Measurements from ENCODE around the gene PGP.
"Not testable (repeated sequence)": the region's sequence is repeated elsewhere in the genome, so short reads cannot be mapped to it uniquely, and the experiment has no call there.

PGP gene

DNA sequence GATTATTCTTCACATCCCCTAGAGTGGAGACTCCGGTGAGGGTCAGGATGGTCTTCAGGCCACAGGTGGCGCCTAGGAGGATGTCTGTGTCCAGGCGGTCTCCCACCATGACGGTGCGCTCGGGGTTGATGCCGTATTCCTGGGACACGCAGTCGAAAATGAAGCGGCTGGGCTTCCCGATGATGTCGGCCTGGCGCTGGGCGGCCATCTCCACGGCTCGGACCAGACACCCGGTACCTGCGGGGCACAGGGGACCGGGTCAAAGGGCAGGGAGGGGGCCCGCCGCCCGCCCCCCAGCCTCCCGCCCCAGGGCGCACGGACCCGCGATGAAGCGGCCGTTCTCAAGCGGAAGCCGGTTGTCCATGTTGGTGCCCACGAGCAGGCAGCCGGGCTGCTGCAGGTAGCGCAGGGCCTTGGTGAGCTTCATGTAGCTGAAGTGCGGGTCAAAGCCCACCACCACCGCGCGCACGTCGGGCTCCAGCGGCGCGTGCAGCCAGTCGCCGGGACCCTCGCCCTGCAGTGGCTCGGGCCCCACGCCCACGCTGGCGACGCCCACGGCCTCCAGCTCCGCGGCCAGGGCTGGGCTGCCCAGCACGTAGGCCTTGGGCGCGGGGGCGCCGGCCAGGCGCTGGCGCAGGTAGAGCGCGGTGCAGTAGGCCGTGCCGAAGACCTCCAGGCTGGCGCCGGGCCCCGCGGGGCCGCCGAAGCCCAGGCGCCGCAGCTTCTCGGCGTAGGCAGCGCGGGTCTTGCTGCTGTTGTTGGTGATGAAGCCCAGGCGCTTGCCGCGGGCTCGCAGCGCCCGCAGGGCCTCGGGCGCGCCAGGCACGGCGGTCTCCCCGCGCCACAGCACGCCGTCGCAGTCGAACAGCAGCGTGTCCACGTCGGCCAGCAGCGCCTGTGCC lies 572 bp downstream of the PGP start:
- DNase-seq = no peak

DNA sequence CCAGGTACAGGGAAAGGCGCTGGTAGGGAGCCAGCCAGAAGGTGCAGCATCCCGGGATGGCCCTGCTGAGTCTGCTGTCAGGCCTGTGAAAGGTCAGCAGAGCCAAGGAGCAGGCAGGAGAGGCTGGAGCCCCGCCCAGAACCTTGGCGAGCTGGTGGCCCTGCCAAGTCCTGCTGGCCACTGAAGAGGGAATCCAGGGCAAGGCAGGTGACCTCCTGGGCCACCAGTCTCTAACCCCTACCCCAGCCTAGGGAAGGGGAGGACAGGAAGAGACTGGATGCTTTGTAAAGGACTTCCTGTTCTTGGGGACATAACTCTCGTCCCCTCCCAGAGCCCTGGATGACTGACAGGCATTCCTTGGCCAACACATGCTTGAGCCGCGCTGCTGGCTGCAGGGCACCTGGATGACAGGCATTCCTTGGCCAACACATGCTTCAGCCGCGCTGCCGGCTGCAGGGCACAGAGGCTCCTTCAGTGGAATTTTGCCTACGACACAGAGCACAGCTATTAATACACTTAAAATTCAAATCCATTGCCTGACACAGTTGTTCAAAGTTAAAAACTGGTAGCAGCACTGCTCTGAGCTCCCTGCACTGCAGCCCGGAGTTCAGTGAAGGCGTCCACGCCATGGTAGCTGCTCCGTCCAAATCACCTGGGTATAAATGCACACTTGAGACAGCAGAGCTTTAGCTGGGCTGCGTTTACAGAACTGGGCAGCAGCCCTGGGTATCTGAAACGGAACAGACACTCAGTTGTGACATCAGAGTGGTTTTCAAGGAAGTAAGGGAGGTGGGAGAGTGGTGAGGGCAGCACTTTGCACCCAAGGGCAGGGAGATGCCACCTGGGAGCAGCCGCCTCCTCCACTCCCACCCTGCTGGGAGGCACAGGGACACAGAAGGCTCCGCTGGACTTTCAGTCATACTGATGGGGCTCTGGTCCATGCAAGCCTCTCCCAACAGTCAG lies 2.0 kb downstream of the PGP start:
- DNase-seq = no peak

DNA sequence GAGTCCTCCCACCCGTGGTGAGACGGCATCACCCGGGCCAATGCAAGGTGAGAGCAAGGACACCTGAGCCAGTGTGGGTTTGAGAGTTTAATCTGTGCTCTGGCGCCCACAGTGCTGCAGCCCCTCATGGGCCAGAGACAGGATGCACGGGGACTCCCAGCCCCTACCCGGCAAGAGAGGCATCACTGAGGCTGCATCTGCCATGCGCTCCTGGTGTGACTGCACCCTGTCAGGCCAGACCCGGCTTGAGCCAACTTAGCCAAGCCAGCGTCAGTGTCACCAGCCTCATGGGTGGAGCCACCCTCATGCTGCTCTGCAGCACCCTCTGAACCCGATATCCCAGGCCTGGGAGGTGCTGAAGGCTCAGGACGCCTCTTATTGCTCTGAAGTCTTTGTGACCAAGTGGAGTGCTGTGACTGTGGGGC lies 2.7 kb downstream of the PGP start:
- no peak for DNase-seq

DNA sequence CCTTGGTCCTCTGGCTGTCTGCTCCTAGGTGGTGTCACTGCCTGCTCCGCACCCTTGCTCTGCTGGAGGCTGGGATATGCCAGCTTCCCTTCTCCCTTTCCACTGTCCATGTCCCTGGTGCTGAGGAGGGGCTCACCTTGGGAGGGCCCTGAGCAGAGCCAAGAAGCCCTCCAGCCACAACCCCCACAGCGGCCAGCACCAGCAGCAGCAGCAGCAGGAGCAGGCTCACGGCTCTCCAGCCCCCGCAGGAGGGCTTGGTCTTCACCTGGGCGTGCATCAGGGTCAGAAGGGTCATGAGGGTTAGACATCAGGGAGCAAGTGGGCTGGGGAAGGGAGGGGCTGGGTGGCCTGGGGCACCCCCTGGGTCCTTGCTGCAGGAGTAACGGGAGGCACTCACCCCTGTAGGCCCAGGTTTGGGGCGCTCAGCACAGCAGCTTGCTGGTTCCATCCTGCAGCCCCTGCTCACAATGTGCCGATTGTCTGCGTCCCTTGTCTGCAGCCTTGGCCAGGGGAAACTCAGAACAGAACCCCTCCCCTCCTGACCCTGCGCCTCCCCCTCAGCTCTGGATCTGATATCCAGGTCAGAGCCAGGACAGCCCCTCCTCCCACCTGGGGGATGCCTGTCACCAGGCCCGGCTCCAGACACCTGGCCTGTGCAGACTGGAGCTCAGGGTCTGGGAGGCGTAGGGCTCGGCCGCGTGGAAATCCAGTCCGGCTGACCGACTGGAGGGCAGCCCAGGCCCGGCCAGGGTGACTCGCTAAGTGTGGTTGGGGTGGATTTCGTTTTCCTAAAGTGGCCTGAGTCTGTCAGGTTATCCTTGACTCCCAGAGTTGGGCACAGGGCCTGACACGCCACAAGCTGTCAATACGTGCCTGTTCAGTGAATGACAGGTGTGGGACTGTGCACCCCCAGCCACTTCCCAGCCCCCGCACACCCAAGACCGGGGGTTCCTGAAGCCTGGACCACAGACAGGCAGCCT lies 4.0 kb downstream of the PGP start, which contains the start of gene BRICD5:
TSS of gene BRICD5 (minus strand) at position 478 of the 980 bp plus-strand sequence. CDS start at position 448, 30 bp downstream.
- no peak for DNase-seq

DNA sequence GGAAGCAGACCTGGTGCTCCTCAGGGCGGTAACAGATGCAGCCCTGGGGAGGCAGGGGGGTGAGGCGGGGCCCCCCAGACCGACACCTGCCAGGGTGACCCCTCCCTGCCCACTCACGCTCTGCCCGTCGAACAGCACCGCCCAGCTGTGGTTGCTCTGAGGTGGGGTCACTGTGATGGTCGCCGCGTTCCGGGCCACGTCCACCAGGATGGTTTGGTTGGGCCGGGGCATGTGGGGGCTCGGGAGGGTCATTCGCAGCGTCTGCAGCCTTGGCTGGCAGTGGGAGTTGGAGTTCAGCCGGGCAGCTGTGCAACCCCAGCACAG lies 4.7 kb downstream of the PGP start:
- DNase-seq = no peak

DNA sequence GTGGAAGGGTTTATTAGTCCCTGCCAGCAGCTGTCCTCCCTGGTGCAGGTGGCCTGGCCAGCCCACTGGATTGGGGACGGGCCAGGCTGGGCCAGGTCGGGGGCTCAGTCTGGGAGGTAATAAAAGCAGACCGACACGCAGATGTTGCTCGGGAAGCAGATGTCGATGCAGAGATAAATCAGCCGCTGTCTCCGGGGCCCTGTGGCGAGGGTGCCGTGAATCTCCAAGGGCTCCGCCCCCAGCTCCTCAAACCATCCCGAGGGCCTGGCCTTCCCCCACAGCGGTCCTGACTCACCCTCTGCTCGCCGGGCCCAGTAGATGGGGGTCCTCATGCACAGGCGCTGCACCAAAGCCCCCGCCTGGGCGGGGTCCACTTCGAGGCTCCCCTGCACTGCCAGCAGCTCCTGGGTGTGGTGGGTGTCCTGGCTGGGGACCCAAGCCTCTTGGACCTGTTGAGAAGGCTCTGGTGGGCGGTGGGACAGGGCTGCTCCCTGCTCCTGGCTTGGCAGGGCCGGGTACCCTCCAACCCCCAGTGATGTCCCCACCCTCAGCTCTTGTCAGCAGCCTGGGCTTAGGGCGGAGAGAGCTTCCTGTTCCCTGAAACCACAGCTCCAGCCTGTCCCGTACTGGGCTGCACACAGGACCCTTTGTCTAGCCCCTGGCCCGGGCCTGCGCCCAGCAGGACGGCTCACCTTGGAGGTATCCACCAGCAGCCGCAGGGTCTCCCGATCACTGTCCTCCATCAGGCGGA lies 5.2 kb downstream of the PGP start:
- no peak for DNase-seq

DNA sequence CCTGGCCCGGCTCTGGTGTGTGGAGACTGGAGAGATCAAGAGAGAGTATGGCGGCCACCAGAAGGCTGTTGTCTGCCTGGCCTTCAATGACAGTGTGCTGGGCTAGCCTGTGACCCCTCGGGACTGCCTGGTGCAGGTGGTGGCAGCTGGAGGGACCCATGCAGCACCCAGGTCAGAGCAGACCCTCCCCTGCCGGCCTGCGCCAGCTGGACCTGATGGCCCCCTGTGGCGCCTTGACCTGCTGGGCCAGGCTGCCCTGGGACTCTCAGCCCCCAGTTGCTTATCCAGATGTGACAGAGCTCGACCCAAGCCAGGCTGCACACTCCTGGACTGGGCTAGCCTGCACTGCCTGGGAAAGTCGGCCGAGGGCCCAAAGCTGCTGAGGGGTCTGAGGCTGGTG lies 5.9 kb downstream of the PGP start:
- DNase-seq = no peak

DNA sequence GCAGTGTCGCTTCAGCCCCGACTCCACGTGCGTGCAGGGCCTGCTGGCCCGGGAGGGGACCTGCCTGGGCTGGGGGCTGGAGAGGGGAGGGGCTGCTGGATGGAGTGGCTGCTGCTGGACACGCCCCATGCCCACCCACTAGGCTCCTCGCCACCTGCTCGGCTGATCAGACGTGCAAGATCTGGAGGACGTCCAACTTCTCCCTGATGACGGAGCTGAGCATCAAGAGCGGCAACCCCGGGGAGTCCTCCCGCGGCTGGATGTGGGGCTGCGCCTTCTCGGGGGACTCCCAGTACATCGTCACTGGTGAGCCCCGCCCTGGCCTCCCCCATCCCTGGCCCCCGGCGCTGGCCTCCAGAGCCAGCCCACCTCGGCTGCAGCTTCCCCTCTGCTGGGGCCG lies 6.3 kb downstream of the PGP start:
- DNase-seq = no peak

DNA sequence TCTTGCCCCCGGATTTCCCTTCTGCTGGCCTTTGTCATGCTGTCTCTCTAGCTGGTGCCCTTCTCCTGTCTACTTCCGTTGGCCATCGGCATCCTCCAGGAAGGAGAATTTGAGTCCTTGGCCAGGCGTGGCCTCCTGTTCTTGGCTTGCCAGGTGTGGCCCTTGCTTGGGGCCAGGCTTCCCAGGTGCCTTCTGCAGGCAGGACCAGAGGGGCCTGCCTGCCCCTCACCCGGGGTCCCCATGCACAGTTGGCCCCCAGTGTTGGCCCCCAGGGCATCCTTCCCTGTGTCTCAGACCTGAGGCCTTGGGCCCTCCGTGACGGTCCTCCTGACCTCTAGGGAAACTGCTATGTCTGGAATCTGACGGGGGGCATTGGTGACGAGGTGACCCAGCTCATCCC lies 6.8 kb downstream of the PGP start:
- no peak for DNase-seq

DNA sequence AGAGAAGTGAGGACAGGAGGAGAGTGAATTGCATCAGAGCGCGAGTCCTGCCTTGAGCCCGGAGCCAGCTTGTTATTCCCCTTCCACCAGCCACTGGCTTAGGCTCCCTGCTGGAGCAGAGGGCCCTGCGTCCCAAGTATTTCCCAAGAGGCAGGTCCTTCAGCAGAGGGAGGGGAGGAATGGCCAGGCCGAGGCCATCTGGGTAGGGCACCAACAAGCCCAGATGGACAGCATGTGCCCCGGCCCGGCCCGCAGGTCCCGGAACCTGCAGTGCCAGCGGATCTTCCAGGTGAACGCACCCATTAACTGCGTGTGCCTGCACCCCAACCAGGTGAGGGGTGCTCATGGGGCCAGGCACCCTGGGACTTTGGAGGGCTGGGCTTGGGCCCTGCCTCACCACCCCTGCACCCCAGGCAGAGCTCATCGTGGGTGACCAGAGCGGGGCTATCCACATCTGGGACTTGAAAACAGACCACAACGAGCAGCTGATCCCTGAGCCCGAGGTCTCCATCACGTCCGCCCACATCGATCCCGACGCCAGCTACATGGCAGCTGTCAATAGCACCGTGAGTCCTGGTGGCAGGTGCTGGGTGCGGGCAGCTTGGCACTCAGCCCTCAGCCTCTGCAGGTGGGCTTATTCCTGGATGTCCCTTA lies 7.7 kb downstream of the PGP start:
- no peak for DNase-seq

DNA sequence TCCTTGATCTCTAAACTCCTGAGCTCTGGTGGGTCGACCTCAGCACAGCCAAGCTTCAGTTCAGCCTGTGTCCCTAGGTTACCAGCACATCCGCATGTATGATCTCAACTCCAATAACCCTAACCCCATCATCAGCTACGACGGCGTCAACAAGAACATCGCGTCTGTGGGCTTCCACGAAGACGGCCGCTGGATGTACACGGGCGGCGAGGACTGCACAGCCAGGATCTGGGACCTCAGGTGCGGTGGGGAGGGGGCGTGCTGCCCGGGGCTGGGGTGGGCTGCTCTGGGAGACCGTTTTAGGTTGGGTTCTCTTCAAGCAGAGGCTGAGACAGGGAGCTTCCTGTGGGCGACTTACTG lies 8.2 kb downstream of the PGP start:
- no peak for DNase-seq

DNA sequence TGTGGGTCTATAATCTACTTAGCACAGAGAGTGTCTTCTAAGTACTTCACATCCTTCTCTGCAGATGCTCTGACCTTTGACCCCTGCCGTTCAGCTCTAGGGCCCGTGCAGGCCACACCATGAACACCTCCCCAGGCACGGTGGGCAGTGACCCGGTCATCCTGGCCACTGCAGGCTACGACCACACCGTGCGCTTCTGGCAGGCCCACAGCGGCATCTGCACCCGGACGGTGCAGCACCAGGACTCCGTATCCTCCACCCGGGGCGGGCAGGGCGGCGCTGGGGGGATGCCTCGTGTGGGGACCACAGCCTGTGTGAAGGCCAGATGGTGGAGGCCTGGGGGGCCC lies 8.7 kb downstream of the PGP start:
- no peak for DNase-seq

DNA sequence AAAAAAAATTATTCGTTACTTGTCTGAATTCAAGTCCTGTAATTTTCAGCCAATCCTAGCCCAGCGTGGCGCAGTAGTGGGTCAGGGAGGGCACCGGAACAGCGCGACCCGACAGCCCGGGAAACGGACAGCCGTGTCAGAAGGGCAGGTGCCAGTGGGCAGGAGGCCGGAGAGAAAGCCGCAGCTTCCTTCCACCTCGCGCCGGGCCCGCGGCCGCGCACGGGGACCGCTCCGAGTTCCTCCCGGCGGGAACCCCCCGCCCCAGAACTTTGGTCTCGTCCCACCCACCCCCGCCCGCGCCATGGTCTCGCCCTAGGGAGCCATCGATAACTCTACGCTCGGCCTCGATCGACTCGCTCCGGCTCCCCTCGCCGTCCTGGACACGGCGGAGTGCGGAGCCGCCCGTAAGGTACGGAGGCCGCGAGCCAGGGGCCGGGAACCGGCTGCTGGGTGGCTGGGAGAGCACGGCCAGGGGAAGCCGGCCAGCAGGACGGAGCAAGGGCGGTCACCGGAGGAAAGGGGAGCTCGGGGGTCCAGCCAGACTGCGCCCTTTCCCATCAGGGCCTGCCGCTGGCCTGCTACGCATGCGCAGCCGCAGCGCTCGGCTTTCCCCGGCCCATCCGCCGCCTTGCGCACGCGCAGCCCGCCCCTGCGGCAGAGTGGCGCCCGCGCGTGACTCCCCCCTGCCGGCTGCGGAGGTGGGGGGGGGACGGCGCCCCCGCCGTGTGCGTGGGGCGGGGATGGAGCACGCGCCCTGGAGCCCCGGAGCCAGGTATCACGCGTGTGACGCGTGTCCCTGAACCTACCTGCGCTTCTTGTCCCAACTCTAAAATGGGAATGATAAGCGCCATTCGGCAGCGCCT lies 9.3 kb downstream of the PGP start, which contains the start of gene MLST8:
TSS of gene MLST8 (plus strand) at position 351 of the 863 bp plus-strand sequence. CDS start 632 bp downstream, outside the sequence.
- peak; percentile 90 for DNase-seq

DNA sequence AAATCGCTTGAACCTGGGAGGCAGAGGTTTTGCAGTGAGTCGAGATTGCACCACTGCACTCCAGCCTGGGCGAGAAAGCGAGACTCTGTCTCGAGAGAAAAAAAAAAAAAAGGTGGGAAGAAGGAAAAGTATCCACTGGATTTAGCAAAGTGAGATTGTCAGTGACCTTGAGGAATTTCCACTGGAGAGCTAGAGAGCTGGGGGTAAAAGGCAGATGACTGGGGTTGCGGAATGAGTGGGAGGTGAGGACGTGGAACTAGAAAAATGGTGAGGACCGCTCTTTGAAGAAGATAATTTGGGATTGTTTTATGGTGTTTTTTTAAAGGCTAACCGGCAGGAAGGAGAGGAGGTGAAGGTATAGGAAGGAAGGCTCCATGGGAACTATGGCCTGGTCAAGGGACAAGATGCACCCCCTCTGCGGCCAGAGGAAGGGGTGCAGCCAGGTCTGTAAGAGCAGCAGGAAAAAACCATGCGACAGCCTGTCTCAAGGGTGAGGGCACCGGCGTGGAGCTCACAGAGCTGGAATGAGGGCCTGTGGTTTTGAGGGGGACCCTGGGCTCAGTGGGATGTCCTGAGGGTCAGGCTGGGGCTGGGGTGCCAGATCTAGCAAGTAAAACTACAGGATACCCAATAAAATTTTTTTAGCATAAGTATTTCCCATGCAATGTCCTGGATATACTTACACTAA lies 10.1 kb downstream of the PGP start:
- DNase-seq = no peak

DNA sequence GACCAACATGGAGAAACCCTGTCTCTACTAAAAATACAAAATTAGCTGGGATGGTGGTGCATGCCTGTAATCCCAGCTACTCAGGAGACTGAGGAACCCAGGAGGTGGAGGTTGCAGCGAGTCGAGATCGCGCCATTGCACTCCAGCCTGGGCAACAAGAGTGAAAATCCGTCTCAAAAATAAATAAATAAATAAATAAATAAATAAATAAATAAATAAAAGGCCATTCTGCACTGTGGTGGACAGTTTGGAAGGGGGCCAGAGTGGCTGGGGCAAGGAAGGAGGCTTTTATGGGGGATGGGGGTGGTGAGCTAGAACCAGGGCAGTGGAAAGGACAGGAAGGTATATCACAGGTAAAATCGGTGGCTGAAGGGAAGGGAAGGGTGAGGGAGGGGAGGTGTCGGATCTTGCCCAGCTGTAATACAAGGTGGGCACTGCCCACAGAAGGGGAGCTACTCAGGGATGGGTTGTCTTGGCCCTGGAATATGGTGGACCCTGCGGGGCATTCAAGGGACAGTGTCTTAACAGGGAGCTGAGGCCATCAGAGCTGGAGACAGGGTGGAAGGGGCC lies 11.4 kb downstream of the PGP start:
- not testable (repeated sequence) for DNase-seq

DNA sequence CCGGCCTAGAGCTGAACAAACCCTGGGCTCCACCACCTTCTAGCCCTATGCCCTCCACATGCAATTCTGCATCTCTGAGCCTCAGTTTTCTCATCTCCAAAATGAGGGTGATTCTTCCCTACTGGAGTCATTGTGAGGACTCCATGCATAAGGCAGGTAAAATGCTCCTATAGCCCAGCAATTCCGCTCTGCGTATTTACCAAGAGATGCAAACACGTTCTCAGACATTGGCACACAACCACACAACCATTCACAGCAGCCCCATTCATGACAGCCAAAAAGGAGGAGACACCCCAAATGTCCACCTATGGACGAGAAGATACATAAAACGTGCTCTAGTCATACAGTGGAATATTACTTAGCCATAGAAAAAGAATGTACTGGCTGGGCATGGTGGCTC lies 14.3 kb downstream of the PGP start:
- DNase-seq = no peak

DNA sequence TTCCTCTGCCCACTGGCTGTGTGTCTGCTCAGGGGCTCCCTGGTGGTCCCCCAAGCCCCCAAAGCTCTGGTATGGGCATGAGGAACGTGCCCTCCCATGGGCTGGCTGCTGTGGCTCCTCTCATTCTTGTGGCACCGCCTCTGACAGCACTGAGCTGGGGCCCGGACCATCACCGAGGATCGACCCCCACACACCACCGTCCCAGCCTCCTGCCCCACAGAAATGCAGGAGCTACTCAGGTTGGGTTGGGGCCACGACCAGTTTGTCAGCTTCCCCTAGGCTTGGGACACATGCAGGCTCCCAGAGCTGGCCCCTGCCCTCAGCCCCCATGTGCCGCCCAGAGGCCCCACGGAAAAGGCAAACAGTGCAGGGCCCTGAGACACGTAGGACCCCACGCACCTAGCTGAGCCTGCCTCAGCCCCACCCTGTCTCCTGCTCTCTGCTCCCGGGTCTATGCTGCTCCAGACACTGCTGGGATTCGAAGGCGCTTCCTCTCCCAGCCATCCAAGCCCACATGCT lies 15.0 kb downstream of the PGP start:
- DNase-seq = no peak

DNA sequence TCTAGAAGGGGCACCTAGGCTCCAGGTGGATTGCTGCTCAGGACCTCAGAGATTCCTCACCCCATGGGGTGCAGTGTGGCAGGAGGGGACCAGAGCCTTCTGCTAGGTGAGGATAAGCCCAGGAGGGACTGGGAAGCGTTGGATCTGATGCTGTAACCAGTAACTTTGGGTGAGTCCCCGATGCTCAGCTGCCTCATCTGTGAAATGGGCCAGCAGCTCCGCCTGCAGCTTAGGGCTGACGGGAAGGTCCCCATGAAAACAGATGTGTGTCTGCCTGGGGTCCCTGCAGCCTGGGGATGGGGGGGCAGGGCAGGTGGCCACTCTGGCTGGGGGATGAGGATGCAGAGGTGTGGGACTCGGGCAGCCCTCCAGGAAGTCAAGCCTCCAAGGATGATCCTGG lies 15.5 kb downstream of the PGP start:
- DNase-seq = no peak

DNA sequence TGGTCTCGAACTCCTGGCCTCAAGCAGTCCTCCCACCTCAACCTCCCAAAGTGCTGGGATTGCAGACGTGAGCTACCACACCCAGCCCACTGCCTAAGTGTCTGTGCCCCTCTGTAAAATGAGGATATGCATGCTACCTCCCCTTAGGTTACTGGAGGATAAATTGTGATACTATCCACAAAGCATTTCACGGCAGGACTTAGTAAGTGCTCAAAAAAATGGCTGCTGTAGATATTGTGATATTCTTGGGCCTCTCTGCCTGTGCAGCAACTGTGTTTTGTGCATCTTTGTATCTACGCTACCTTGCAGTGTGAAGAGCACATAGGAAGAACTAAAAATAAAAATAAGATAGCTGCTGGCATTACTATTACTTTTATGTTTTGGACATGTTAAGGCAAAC lies 16.4 kb downstream of the PGP start:
- DNase-seq = no peak

Data from activated effector memory CD4-positive, alpha-beta T cell treated with Interleukin-2 at 50 U/mL for 16 hours (primary cell).